Left colon (tissue), 2 donors: ENCODE measurements around the gene KIAA0513. TPM values are rescaled to one million over a fixed set of nuclear protein-coding genes. Genes with fewer than 3 reads are reported as not detected.

Experiments
- ATAC-seq: fragments of 200-7000 bp; cut with Tn5 transposase; one replicate; pipeline ENCODE4 v1.9.1; 2020; ENCODE audit warnings: mild to moderate bottlenecking, moderate library complexity
- DNase-seq, 2 donors: peaks; one replicate each; pipeline ENCODE4 v3.0.0-alpha.2; 2020
- intact Hi-C, 2 donors: fragments of 100-400 bp; cut with DNase I in 1 of 2; cut with micrococcal nuclease in 1 of 2; formaldehyde crosslinking; loops; one replicate each; pipeline versions ENCODE4 v1.11.2 to v1.14.0; 2022; cut with DNase I, micrococcal nuclease
- total RNA-seq, 2 donors: library from RNA; stranded (reverse); fragmentation: NEBNext Ultra II Directional; extraction: Animal tissue kit (Norgen Biotek cat#: 25700); gene quantifications; one replicate each; pipeline ENCODE4 v1.2.1, GENCODE V29; 2021
- donor health status: DM: no; HTN: no; CAD: no.
- donor health status: DM: yes; HTN: yes; CAD: no.

KIAA0513 gene
- total RNA-seq, 2 donors from 2014 or later: 28.9 to 40.3 TPM

DNA sequence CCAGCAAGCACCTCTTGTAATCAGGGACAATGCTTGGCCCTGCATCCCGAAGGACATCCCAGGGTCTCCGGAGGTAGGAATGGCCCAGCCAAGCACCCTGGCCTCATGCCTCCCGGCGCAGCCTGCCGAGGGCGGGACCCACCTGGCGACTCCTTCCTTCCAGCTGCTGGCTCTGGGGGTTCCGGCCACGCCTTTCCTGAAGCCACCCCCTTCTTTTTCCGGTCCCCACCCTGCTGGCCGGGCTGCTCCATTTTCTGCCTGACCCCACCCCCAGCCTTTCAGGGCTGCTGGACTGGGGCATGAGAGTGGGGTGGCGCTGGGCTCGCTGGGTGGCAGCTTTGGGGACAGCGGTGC is 107.2 kb downstream of the KIAA0513 start:
- no peak for ATAC-seq
- intact Hi-C loops: loop anchor here in 1 of 2 donors (10.0 kb wide), 1 partner anchor 70 kb away; no protein-coding TSS in a partner anchor
- no peak for DNase-seq

DNA sequence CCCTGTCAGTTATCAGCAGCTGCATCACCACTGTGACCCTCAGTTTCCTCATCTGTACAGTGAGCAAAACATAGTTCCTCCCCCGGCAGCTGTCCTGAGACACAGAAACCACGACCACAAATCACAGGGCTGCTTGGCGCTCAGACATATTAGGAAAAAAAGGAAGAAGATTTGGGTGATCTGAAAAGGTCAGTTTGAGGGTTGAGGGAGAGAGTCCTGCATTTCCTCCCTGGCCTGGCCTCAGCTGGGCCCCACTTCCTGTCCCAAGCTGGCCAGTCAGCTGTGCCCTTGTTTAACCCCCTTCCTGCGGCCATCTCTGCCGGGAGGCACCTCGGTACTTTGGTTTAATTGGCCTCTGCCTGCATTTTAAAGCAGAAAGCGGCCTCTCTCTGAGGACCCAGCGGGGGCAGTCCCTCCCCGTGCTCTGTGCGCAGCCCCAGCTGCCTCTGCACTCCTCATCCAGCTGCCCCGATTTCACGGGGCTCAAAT is 108.7 kb downstream of the KIAA0513 start:
- intact Hi-C loops: loop anchor here in 1 of 2 donors (10.0 kb wide), 1 partner anchor 69 kb away; no protein-coding TSS in a partner anchor
- DNase-seq (peak; percentile 31 to 50), ATAC-seq (peak; percentile 23)

DNA sequence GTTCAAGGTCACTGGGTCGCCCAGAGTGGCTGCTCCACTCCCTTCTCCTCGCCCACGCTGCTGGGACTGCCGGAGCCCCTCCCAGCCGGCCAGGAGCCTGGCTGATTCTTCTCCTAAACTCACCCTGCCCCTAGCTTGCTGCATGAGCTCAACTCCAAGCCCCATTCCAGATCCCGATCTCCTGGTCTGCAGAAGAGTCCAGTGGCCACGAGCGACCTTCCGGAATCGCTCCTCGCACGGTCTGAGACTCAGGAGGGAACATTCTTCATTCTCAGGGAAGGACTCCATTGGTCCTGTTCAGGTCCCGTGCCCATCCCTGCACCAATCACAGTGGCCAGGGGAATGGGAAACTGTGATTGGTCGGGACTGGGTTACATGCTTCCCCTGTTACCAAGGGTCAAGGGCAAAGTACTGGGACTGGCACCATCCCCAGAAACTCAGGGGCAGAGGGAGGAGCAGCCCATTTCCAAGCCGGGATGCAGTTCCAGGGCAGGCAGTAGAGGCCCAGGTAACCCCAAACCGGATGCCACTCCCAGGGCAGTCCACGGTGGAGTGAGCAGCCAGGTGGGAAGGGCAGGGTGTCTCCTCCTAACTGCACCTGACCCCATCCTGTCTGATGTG is 109.2 kb downstream of the KIAA0513 start:
- intact Hi-C loops: loop anchor here in 1 of 2 donors (10.0 kb wide), 1 partner anchor 68 kb away; no protein-coding TSS in a partner anchor
- ATAC-seq: peak; percentile 42
- peak in 1 of 2 donors; percentile 48 for DNase-seq

GRCh38 chr16:85137323-85138072 is 109.9 kb downstream of the KIAA0513 start:
- peak; percentile 88 for ATAC-seq
- intact Hi-C loops: loop anchor here in 1 of 2 donors (10.0 kb wide), 1 partner anchor 67 kb away; no protein-coding TSS in a partner anchor
- peak; percentile 75 to 89 for DNase-seq

DNA sequence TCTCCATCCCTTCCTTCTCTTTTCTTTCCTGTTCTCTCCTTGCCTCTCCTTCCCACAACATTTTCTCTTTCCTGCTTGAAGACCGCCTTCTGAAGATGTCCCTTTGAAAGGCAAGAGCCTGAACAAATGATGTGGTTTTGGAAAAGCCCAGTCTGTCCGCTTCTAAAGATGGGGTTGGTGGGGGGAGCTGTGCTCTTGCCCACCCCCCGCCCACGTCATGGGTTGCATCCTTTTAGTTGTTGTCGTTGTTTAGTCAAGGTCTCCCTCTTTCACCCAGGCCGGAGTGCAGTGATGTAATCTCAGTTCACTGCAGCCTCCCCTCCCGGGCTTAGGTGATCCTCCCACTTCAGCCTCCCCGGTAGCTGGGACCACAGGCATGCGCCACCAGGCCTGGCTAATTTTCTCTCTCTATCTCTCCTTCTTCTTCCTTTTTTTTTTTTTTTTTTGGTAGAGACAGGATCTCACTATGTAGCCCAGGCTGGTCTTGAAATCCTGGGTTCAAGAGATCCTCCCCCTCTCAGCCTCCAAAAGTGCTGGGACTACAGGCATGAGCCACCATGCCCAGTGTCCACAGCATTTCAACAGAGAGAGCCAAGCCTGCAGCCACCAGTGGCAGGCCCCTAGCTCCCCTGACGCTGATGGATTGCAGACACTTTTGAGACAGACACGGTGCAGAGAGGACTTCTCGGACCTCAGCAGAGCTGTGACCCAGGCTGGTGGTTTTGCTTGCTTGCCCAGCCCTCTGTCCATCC is 110.7 kb downstream of the KIAA0513 start:
- ATAC-seq: no peak
- DNase-seq: no peak
- intact Hi-C loops: loop anchor here in 1 of 2 donors (10.0 kb wide), 1 partner anchor 67 kb away; no protein-coding TSS in a partner anchor

DNA sequence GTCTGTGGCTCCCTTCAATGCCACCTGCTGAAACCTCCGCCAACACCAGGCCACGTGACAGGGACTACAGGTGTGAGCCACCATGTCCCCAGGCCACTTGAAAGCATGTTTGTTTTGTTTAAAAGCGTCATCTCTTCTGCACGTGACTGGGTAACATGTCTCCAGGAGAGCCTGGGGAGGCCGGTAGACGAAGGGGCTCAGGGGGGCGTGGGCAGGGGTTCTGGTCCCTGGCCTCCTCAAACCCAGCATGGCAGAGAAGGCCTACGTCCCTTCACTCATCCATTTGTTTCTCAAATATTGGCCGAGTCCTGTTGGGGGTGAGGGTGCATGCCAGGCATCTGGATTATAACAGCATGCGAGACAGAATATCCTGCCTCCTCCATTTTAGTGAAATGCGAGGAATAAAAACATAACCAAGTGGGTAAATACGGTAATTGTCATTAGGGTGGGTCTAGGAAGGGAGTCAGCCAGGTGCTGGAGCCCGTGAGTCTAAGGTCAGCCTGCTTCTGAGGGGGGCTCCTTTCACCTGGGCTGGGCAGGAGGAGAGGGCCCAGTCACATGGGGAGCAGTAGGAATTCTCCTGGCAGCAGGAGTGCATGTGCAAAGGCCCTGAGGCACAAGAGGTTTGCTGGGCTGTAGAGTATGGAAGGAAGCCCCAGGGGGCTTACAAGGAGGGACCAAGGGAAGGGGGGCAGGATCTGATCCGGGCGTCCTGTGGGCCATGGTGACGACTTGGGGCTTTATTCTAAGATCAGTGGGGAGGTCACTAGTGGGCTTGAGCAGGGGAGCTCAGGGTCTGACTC is 111.4 kb downstream of the KIAA0513 start:
- DNase-seq (no peak), ATAC-seq (no peak)

DNA sequence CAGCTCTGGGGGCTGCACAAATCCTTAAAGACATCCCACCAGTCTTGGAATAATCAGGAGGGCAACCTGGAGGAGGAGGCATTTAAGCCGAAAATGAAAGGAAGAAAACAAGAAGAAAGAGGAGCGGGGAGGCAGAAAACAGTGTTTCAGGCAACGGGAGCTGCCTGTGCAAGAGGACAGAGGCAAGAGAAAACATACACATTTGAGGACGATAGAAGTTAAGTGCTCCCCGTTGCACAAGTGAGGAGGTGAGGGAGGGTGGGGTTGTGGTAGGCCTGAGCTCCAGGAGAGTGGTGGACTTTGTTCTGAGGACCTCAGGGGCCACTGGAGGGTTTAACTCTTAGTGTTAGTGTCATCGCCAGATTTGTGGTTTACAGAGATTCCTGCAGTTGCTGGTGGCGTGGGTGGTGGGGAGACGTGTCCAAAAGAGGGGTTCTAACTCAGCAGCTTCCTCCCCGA is 112.3 kb downstream of the KIAA0513 start:
- no peak for ATAC-seq
- intact Hi-C loops: loop anchor here in 1 of 2 donors (10.0 kb wide), 1 partner anchor 65 kb away; no protein-coding TSS in a partner anchor
- no peak for DNase-seq

More for the DNA sequence above, 111.4 kb downstream of the KIAA0513 start:
- intact Hi-C loops: loop anchor here in 1 of 2 donors (10.0 kb wide), 1 partner anchor 66 kb away; no protein-coding TSS in a partner anchor

GRCh38 chr16:85140455-85141012 is 112.9 kb downstream of the KIAA0513 start:
- no peak for DNase-seq
- ATAC-seq: no peak
- intact Hi-C loops: no loop called here

DNA sequence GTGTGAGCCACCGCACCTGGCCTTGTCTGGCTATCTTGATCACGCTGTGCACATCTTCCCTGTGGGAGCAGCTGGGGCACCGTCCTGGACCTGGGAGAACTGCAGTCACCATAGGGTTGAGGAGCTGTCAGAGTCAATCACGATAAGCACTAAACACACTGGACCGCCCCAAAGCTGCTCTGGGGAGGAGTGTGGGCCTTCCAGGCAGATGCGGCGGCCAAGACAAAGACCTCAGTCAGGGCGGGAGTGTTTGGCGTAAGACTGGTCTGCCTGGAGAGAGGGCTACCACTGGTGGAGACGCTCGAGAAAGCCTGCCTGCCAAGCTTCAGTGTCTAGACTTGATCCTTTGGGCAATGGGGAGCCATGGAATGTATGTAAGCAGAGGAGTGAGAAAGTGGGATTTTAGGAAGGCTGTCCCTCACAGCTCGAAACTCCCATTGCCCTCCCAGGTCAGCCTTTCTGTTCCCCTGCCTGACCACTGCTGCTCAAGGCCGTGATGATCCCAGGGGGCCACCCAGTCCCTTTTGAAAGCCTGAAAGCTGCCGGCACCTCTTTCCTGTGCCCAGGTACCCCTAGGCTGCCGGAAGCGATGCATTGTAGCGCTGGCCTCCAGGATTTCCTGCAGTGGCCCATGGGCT is 114.0 kb downstream of the KIAA0513 start:
- no peak for DNase-seq
- ATAC-seq: no peak
- intact Hi-C loops: no loop called here

DNA sequence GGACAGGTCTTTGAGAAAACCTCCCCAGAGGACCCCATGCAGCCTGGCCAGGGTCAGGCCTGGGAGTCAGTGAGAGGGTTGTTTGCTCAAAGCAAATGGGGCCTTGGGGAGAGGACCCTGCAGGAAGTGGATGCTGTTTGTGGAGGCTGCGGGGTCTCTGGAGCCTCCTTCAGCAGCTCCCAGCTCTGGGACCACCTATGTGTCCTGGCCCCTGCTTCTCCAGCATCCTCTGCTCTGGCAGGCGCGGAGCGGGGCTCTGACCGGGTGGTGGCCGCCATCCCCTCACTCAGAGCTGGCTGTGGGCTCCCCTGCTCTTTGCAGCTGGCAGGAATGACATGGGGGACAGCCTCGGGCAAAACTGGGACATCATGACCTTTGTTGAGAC is 114.5 kb downstream of the KIAA0513 start:
- ATAC-seq (no peak), DNase-seq (no peak)
- intact Hi-C loops: no loop called here

DNA sequence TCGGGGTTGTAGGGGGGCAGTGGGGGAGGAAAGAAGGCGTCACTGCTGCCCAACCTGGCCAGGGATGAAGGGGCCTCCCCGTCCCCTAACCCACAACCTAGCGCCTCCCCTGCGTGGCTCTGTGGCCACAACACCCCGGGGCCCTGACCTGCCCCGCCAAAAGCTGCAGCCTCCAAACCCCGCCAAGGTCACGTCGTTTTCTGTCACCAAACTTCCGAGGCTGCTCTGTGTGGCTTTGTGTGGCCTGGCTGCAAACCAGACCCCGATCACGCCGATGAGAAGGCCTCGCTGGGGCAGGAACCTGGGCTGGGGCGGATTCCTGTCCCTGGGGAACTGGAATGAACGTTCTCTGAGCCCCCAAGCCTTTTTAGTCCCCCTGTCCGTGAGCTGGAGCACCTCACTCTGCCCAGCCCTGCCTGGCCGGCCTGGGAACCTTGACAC is 115.2 kb downstream of the KIAA0513 start:
- intact Hi-C loops: no loop called here
- no peak for ATAC-seq

More for the DNA sequence above, 115.2 kb downstream of the KIAA0513 start:
- DNase-seq: no peak

Other genes with a start within 250 kb of the KIAA0513 start
- gene CRISPLD2, start 207.8 kb upstream of the KIAA0513 start, total RNA-seq: 10 to 100 TPM; 27.2 to 31.6 TPM
- 10 to 100 TPM; 73.9 to 76.9 TPM for gene ZDHHC7, start 16.3 kb upstream of the KIAA0513 start, total RNA-seq
- not detected for gene CIBAR2, start 84.7 kb downstream of the KIAA0513 start, total RNA-seq